OCI-M1 (cell line): ENCODE results near the gene CFAP161.

Source experiments
- DNase-seq: peaks from one replicate; lab custom pipeline; 2025; lab: John Stamatoyannopoulos, UW

Gene CFAP161

DNA sequence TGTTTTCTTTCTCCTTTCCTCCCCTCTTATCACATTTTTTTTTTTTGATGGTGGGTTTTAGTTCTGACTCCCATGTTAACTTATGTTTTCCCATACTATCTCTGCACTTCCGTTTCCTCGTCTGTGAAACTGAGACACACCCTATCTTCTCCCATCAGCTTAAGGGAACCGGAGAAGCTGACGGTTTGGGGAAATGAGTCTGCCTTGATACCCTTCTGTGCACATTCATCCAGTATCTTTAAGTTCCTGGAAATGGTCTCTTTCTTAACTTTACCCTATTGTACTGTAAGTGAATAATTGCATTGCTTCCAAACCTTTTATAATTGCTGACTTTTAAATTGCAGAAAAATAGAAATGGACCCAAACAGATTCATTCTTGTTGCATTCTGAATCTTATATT lies 26.2 kb upstream of the CFAP161 start:
- peak; percentile 73 for DNase-seq

- DNase-seq, result peak; percentile 65
These were observed 25.6 kb upstream of the CFAP161 start for GRCh38 chr15:81108427-81108826.

- DNase-seq, result no peak
These were observed 23.1 kb upstream of the CFAP161 start for GRCh38 chr15:81111018-81111417.

GRCh38 chr15:81111510-81112470 lies 22.3 kb upstream of the CFAP161 start:
- DNase-seq, result no peak

- DNase-seq, result no peak
These were observed 20.8 kb upstream of the CFAP161 start for GRCh38 chr15:81113204-81113657.

DNA sequence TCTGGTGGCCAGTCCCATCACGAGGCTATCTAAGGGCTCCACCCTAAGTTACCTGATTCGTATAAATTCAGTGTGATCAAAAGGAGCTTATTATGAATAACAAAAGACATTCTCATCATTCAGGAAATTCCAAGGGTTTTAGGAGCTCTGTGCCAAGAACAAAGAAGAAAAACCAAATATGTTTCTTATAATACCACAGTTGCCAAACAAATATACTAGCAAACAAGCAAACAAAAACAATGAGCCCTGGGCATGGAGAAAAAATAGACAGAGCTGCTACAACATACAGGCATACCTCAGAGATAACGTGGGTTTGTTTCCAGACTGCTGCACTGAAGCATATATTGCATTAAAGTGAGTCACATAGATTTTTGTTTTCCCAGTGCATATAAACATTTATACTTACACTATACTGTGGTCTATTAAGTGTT lies 20.2 kb upstream of the CFAP161 start:
- DNase-seq, result no peak

- no peak for DNase-seq
These were observed 18.8 kb upstream of the CFAP161 start for GRCh38 chr15:81115054-81115939.

DNA sequence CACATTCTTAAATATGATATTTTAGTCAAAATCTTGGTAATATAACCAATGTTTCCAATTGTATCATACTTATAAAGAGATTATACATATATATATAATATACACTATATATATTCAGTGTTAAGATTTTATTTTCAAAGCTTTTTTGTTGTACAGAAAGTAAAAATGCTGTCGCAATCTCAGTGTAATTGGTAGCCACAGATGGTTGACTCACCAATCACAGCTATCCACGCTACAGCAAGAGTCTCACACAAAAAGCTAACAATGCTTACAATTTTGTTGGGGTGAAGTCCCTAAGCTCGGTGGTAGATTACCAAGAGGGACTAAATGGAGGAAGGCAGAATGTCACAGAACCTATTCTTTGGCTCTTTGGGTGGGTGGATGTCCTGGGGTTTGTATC lies 16.9 kb upstream of the CFAP161 start:
- DNase-seq, result no peak

DNA sequence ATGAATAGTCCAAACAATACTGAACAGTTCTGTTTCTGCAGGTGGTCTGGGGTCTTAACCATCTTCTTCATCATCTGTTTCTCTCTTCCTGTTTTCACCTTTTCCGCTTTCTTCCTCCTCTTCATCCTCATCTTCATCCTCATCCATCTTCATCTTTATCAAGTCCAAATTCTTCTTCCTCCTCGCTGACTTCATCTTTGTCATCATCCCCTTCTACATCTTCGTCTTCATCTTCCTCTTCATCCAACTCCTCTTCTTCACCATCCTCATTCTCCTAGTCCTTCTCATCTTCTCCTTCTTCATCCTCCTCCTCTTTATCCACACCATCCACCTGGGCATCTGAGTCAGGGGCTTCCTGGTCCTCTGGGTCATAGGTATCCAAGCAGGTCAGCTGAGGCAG lies 16.5 kb upstream of the CFAP161 start:
- DNase-seq, result no peak

DNA sequence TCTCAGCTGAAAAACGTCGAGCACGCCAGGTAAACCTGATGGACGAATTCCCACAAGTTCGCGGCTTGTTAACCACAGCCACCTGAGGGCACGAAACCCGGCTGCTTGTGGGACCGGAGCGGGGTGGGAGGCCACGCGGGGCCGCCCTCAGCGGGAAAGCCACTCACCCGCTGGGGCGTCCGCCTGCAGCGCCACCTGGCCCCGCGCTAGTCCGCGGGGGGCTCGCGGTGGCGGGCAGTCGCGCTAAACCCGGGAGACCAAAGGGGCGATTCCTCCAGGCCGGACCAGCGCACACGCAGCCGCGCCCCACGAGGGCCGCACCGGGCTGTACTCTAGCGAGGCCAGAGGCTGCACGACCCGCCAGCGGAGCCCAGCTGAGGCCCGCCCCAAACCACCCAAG lies 15.7 kb upstream of the CFAP161 start:
- DNase-seq, result no peak

DNA sequence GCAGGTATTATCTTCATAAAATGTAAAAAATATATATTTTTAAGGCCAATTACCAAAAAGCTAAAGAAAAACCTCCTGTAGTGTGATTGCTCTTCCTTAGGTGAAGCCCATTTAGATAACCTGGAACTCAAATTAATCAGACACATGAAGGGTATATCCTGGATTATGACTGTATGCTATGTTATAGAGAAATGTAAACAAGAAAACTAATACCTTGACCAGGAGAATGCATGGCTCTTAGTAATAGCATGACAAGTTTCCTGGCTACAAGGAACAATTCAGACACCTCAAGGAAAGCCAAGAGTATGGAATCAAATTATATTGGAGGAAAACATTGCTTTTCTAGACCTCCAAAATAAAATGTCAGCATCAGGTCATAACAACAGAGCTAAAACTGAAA lies 14.0 kb upstream of the CFAP161 start:
- no peak for DNase-seq

DNA sequence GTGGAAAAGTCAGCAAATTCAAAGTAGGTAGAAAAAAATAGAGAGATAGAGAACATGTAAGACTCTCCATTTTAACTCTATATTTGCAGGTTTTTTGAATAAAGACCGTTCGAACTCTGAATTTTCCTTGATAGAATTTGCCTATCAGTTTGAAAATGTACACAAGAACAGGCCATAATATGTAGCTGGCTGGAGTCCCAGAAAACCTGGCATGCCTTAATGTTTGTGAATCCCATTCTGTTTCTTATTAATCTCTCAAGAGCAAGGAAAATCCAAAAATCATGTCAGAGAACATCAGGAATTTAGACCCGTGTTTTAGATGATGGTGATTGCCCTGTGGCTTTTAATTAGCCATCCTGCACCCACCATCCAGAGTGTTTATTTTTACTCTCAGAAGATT lies 7.2 kb upstream of the CFAP161 start:
- no peak for DNase-seq

DNA sequence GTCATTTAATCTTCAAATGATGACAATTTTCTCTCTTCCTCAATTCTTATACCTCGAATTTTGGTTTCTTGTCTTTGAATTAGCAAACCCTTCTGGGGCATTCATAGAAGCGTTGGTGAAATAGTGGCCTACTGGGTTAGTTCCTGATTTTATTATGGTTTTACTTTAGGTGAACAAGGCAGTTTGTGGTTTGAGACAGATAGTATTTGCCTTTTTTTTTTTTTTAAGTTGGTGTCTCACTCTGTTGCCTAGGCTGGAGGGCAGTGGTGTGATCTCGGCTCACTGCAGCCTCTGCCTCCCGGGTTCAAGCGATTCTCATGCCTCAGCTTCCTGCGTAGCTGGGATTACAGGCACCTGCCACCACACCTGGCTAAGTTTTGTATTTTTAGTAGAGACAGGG lies 7.4 kb downstream of the CFAP161 start:
- peak; percentile 72 for DNase-seq

- no peak for DNase-seq
These were observed 11.9 kb downstream of the CFAP161 start for GRCh38 chr15:81146006-81146405.

GRCh38 chr15:81146466-81146865 lies 12.4 kb downstream of the CFAP161 start:
- no peak for DNase-seq

DNA sequence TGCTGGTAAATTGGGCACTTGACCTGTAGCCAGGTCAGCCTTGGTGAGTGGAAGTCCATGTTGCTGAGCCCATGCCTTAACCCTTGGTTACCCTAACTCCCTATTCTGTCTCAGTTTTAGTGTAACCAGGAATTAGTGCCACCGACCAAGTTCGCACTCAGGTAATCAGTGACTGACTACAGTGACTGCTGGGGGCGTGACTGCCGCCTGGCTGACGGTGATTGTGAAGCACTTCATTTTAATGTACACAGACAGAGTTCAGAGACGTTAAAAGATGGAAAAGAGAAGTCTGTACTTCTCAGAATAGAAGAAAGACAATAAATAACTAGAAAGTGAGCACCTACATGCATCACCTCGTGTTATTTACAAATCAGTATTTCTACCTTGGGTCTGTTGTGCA lies 17.3 kb downstream of the CFAP161 start:
- DNase-seq, result no peak

DNA sequence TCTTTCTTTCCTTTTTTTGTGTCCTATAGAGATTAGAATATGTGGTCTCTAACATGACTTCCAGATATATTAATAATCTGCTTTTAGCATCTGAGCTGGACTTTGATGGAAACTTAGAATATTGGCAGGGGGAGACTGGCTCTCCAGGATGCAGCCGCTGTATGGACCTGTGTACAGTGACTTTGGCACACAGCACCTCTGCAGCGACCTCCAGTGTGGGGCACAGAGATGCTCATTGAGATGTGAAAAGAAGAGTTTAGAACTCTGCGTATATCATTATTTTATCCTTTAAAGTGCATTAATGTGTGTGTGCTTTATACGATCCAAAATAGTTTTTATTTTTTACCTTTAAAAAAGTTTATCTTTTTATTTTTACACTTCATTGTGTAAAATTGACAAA lies 18.3 kb downstream of the CFAP161 start:
- DNase-seq, result no peak

- no peak for DNase-seq
These were observed 18.7 kb downstream of the CFAP161 start for GRCh38 chr15:81152799-81153198.

DNA sequence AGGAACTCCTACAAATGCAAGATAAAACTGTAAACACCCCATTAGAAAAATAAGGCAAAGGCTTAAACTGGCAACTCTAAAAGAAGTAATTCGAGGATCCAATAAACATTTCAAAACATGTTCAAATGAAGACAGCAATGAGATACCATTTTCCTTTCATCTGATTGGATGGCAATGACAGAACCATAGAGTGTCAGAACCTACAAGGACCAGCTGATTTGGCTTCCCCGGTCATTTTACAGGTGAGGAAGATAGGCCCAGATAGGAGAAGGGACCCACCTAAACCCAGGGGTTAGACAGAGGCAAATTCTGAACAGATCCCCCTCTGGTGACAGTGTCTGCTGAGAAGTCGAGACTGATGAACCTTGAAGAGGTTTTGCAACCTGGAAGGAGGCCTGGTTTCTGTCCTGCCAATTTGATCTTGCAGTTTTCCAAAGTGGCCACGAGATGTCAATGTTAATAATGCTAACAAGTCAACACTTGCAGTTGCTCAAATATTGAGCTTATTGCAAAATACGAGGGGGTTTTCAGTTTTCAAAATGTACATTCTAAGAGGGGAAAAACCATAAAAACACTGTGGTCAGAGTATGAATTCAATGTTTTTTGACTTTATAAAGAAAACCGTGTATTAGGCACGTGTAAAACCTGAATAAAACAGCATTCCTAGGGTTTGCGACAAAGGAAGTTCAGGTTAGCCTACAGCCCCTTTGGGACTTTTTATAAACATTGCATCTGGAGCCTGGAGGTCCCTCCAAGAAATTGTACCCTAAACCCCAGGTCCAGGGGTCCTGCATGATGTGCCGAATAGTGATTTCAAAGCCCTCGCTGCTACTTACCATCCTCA lies 21.5 kb downstream of the CFAP161 start:
- peak; percentile 81 for DNase-seq

GRCh38 chr15:81156324-81156723 lies 22.3 kb downstream of the CFAP161 start:
- no peak for DNase-seq

DNA sequence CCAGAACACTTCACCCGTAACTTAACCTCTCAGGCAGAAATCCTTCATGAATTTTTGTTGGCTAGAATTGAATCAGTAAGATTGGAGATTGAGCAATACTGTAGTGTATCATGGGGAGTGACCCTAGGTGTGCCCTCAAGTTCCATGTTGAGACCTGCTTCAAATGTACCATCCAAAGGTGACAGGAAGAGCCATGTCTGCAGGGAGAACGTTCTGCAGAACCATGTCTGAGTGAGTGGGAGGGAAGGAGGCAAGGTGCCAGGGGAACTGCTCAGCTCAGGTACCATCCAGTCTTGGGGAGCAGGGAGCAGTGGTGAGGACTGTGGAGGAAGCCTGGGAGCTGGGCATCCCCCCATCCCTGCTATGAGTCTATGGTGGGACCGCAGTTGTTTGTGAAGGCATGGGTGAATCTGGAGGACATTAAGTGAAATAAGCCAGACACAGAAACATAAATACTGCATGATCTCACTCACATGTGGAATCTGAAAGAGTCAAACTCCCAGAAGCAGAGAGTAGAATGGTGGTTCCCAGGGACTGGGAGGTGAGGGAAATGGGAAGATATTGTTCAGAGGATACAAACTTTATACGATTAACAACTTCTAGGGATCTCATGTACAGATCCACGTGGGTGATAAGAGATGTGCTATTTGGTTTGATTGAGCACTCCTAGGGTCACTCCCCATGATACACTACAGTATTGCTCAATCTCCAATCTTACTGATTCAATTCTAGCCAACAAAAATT lies 23.3 kb downstream of the CFAP161 start:
- no peak for DNase-seq
